OCI-LY1 (cell line): ENCODE results near the gene EFNB2.

Source experiments
- H2AFZ ChIP-seq: fragments of 200-600 bp; sonication (generic), shearing (Covaris generic); 2 replicates; pipeline ENCODE4 v1.6.0; 2014; ENCODE audit warnings: antibody characterized with exemption, mild to moderate bottlenecking, low read length
- H3F3A ChIP-seq: fragments of 200-600 bp; sonication (generic), shearing (Covaris generic); 2 replicates; pipeline ENCODE4 v1.6.0; 2014; ENCODE audit warnings: mild to moderate bottlenecking, antibody characterized with exemption, low read length, moderate library complexity; ENCODE audit not compliant: insufficient read depth
- H3K27ac ChIP-seq: fragments of 200-600 bp; sonication (generic); 2 replicates; pipeline ENCODE4 v1.5.1; 2014; ENCODE audit warnings: low read length, mixed run types, mild to moderate bottlenecking, low read depth; ENCODE audit not compliant: poor library complexity, severe bottlenecking
- H3K27me3 ChIP-seq: fragments of 200-600 bp; sonication (generic); 2 replicates; pipeline ENCODE4 v1.6.0; 2014; ENCODE audit warnings: antibody characterized with exemption, mild to moderate bottlenecking, low read length, moderate library complexity; ENCODE audit not compliant: insufficient read depth
- H3K36me3 ChIP-seq: fragments of 200-600 bp; sonication (generic); 2 replicates; pipeline ENCODE4 v1.6.1; 2014; ENCODE audit warnings: mild to moderate bottlenecking, antibody characterized with exemption, low read length, moderate library complexity, mixed read lengths; ENCODE audit not compliant: insufficient read depth
- H3K4me1 ChIP-seq: fragments of 200-600 bp; sonication (generic); 2 replicates; pipeline ENCODE4 v1.5.1; 2014; ENCODE audit warnings: mild to moderate bottlenecking, low read length, moderate library complexity; ENCODE audit not compliant: insufficient read depth, severe bottlenecking
- H3K4me2 ChIP-seq: fragments of 200-600 bp; sonication (generic), shearing (Covaris generic); 2 replicates; pipeline ENCODE4 v1.6.1; 2014; ENCODE audit warnings: low read length
- H3K4me3 ChIP-seq: fragments of 200-600 bp; sonication (generic); 2 replicates; pipeline ENCODE4 v1.5.1; 2014; ENCODE audit warnings: low read length, low read depth, mild to moderate bottlenecking, mixed read lengths; ENCODE audit not compliant: poor library complexity, severe bottlenecking
- H3K79me2 ChIP-seq: fragments of 200-600 bp; shearing (Covaris generic); 2 replicates; pipeline ENCODE4 v1.6.1; 2016; ENCODE audit warnings: mixed run types, low read length, mixed read lengths; ENCODE audit not compliant: insufficient read depth
- H3K9ac ChIP-seq: fragments of 200-600 bp; sonication (generic), shearing (Covaris generic); 2 replicates; pipeline ENCODE4 v1.6.1; 2014; ENCODE audit warnings: mild to moderate bottlenecking, low read length, mixed read lengths
- H3K9me2 ChIP-seq: fragments of 200-600 bp; sonication (generic), shearing (Covaris generic); 2 replicates; pipeline ENCODE4 v1.6.1; 2014; ENCODE audit warnings: low read depth, mild to moderate bottlenecking, low read length, mixed read lengths
- H3K9me3 ChIP-seq: fragments of 200-600 bp; shearing (Covaris generic); 2 replicates; pipeline ENCODE4 v1.6.1; 2014; ENCODE audit warnings: low read length, mixed read lengths
- H4K20me1 ChIP-seq: fragments of 200-600 bp; sonication (generic), shearing (Covaris generic); 2 replicates; pipeline ENCODE4 v1.6.0; 2016; ENCODE audit warnings: mild to moderate bottlenecking, low read length; ENCODE audit not compliant: insufficient read depth
- CTCF ChIP-seq: fragments of 200-600 bp; sonication (generic), shearing (Covaris generic); IDR thresholded peaks from 2 replicates; pipeline ENCODE4 v1.5.1; 2017; ENCODE audit warnings: mild to moderate bottlenecking, antibody characterized with exemption, low read length, moderate library complexity, mixed read lengths
- EZH2 ChIP-seq: fragments of 200-600 bp; sonication (generic), shearing (Covaris generic); IDR thresholded peaks from 2 replicates; pipeline ENCODE4 v1.8.0; 2017; ENCODE audit warnings: borderline replicate concordance, mixed run types, mild to moderate bottlenecking, antibody characterized with exemption, low read length, moderate library complexity, mixed read lengths

The EFNB2 gene

GRCh38 chr13:106506286-106506685 lies 29.2 kb downstream of the EFNB2 start:
- Histone ChIP-seq H3K4me1 (no peaks in the 10 kb centered on the region), H3K9ac (no peak overlapping the region), H3K4me3 (no peak overlapping the region), H2AFZ (no peak overlapping the region), H3K79me2 (no peaks in the 10 kb centered on the region), H3K4me2 (no peak overlapping the region), H3K27ac (no peak overlapping the region), H3F3A (no peaks in the 10 kb centered on the region), H3K9me3 (no peaks in the 10 kb centered on the region), H4K20me1 (no peaks in the 10 kb centered on the region), H3K27me3 (no peaks in the 10 kb centered on the region), H3K9me2 (no peaks in the 10 kb centered on the region), H3K36me3 (no peaks in the 10 kb centered on the region)
- no peak for TF ChIP-seq EZH2
- no peak for TF ChIP-seq CTCF

- H3K27me3 ChIP-seq, result no peaks in the 10 kb centered on the region
- no peak overlapping the region for H3K27ac ChIP-seq
- TF ChIP-seq CTCF (no peak), EZH2 (no peak)
- H4K20me1 ChIP-seq, result no peaks in the 10 kb centered on the region
- H2AFZ ChIP-seq, result no peak overlapping the region
- no peak overlapping the region for H3K9ac ChIP-seq
- H3K36me3 ChIP-seq, result no peaks in the 10 kb centered on the region
- no peaks in the 10 kb centered on the region for H3K4me1 ChIP-seq
- H3F3A ChIP-seq, result no peaks in the 10 kb centered on the region
- no peaks in the 10 kb centered on the region for H3K79me2 ChIP-seq
- H3K9me3 ChIP-seq, result no peaks in the 10 kb centered on the region
- no peaks in the 10 kb centered on the region for H3K9me2 ChIP-seq
- no peak overlapping the region for H3K4me3 ChIP-seq
- H3K4me2 ChIP-seq, result no peak overlapping the region
These were observed 29.7 kb downstream of the EFNB2 start for GRCh38 chr13:106505732-106506131.

GRCh38 chr13:106505295-106505694 lies 30.2 kb downstream of the EFNB2 start:
- Histone ChIP-seq H3K9me2 (no peaks in the 10 kb centered on the region), H4K20me1 (no peaks in the 10 kb centered on the region), H3K9ac (no peak overlapping the region), H3K4me3 (no peak overlapping the region), H3K27ac (no peak overlapping the region), H3K4me1 (no peaks in the 10 kb centered on the region), H3K4me2 (no peak overlapping the region), H3K36me3 (no peaks in the 10 kb centered on the region), H3K9me3 (no peaks in the 10 kb centered on the region), H3K79me2 (no peaks in the 10 kb centered on the region), H3F3A (no peaks in the 10 kb centered on the region), H2AFZ (no peak overlapping the region), H3K27me3 (no peaks in the 10 kb centered on the region)
- no peak for TF ChIP-seq EZH2
- no peak for TF ChIP-seq CTCF
